Neural cell (in vitro differentiated cells): ENCODE measurements around the gene CDK5RAP1. TPM values are rescaled to one million over a fixed set of nuclear protein-coding genes. Genes with fewer than 3 reads are reported as not detected.

Experiments used
- H2AFZ ChIP-seq: fragments of 200-600, 300-800 bp; sonication (generic), shearing (Covaris generic); 2 replicates; pipeline ENCODE4 v1.6.0; 2014; ENCODE audit warnings: low read depth, mild to moderate bottlenecking, antibody characterized with exemption, low read length, moderate library complexity
- H3F3A ChIP-seq: fragments of 200-600 bp; shearing (Covaris generic); 2 replicates; pipeline ENCODE4 v1.6.1; 2016; ENCODE audit warnings: mild to moderate bottlenecking, moderate library complexity, mixed read lengths, antibody characterized with exemption, low read length; ENCODE audit not compliant: insufficient read depth, poor library complexity, severe bottlenecking
- H3K27ac ChIP-seq: fragments of 200-600, 300-800 bp; sonication (generic), shearing (Covaris generic); 2 replicates; pipeline ENCODE4 v1.5.1; 2014; ENCODE audit warnings: mild to moderate bottlenecking, low read length, moderate library complexity
- H3K27me3 ChIP-seq: fragments of 300-800, 200-600 bp; sonication (generic), shearing (Covaris generic); 2 replicates; pipeline ENCODE4 v1.6.0; 2014; ENCODE audit warnings: mild to moderate bottlenecking, low read depth, low read length, moderate library complexity; ENCODE audit not compliant: insufficient read depth
- H3K36me3 ChIP-seq: fragments of 300-800, 200-600 bp; sonication (generic), shearing (Covaris generic); 2 replicates; pipeline ENCODE4 v1.5.1; 2014; ENCODE audit warnings: mild to moderate bottlenecking, antibody characterized with exemption, low read length, moderate library complexity; ENCODE audit not compliant: insufficient read depth
- H3K4me2 ChIP-seq: fragments of 300-800, 200-600 bp; sonication (generic), shearing (Covaris generic); 2 replicates; pipeline ENCODE4 v1.6.0; 2014; ENCODE audit warnings: mild to moderate bottlenecking, low read length
- H3K4me3 ChIP-seq: fragments of 300-800, 200-600 bp; sonication (generic), shearing (Covaris generic); 2 replicates; pipeline ENCODE4 v1.5.1; 2014; ENCODE audit warnings: mild to moderate bottlenecking, low read length, moderate library complexity
- H3K79me2 ChIP-seq: fragments of 200-600 bp; shearing (Covaris generic); replicated peaks from 2 replicates; pipeline ENCODE4 v1.6.0; 2014; ENCODE audit warnings: mild to moderate bottlenecking, low read length, moderate library complexity; ENCODE audit not compliant: insufficient read depth
- H3K9ac ChIP-seq: fragments of 300-800, 200-600 bp; sonication (generic), shearing (Covaris generic); 2 replicates; pipeline ENCODE4 v1.6.1; 2016; ENCODE audit warnings: mild to moderate bottlenecking, low read length, mixed read lengths
- H3K9me2 ChIP-seq: fragments of 200-600 bp; shearing (Covaris generic); 2 replicates; pipeline ENCODE4 v1.6.1; 2016; ENCODE audit warnings: mild to moderate bottlenecking, low read length, mixed read lengths; ENCODE audit not compliant: insufficient read depth
- H3K9me3 ChIP-seq: fragments of 200-600, 300-800 bp; sonication (generic), shearing (Covaris generic); 2 replicates; pipeline ENCODE4 v1.6.1; 2016; ENCODE audit warnings: mild to moderate bottlenecking, mixed run types, low read length, moderate library complexity, mixed read lengths
- H4K20me1 ChIP-seq: fragments of 200-600 bp; shearing (Covaris generic); 2 replicates; pipeline ENCODE4 v1.6.1; 2016; ENCODE audit warnings: mild to moderate bottlenecking, mixed run types; ENCODE audit not compliant: insufficient read depth
- EP300 ChIP-seq: fragments of 450-650 bp; conservative IDR thresholded peaks from 2 replicates; pipeline ENCODE4 v1.6.1; 2014; ENCODE audit warnings: antibody characterized with exemption, mild to moderate bottlenecking, moderate library complexity; ENCODE audit not compliant: poor library complexity, severe bottlenecking
- EZH2 ChIP-seq: fragments of 200-600, 300-800 bp; shearing (Covaris generic), sonication (generic); IDR thresholded peaks from 2 replicates; pipeline ENCODE4 v1.6.1; 2014; ENCODE audit warnings: antibody characterized with exemption, low read length, borderline replicate concordance, mild to moderate bottlenecking; ENCODE audit not compliant: insufficient read depth, poor library complexity, severe bottlenecking
- MXI1 ChIP-seq: fragments of 450-650 bp; conservative IDR thresholded peaks from 2 replicates; pipeline ENCODE4 v1.6.1; 2014; ENCODE audit warnings: antibody characterized with exemption, mild to moderate bottlenecking; ENCODE audit not compliant: poor library complexity, severe bottlenecking
- POLR2AphosphoS5 ChIP-seq: IDR thresholded peaks from 2 replicates; pipeline ENCODE4 v1.6.1; 2012
- RAD21 ChIP-seq: fragments of 450-650 bp; conservative IDR thresholded peaks from 2 replicates; pipeline ENCODE4 v1.6.1; 2014; ENCODE audit warnings: antibody characterized with exemption, mild to moderate bottlenecking, moderate library complexity
- SMC3 ChIP-seq: fragments of 450-650 bp; conservative IDR thresholded peaks from 2 replicates; pipeline ENCODE4 v1.6.1; 2014; ENCODE audit warnings: antibody characterized with exemption, mild to moderate bottlenecking, moderate library complexity; ENCODE audit not compliant: poor library complexity
- TAF1 ChIP-seq: IDR thresholded peaks from 2 replicates; pipeline ENCODE4 v1.6.1; 2012; ENCODE audit warnings: low read depth
- polyA plus RNA-seq: library from polyadenylated mRNA; depleted of rRNA; stranded (reverse); fragments of >200 nt; gene quantifications from 2 replicates; pipeline ENCODE4 v1.2.3, GENCODE V29; 2014
- TF ChIP-seq, protein P1 (sequence below): fragments of 450-650 bp; IDR thresholded peaks from 2 replicates; pipeline ENCODE4 v1.5.1; 2014; ENCODE audit warnings: antibody characterized with exemption, mild to moderate bottlenecking, moderate library complexity; ENCODE audit not compliant: poor library complexity, severe bottlenecking
- TF ChIP-seq, protein P2 (sequence below): IDR thresholded peaks from 2 replicates; pipeline ENCODE4 v1.6.1; 2012; ENCODE audit warnings: borderline replicate concordance

CDK5RAP1 gene
- polyA plus RNA-seq, 1 donor from 2014 or later: 47.2 TPM

DNA sequence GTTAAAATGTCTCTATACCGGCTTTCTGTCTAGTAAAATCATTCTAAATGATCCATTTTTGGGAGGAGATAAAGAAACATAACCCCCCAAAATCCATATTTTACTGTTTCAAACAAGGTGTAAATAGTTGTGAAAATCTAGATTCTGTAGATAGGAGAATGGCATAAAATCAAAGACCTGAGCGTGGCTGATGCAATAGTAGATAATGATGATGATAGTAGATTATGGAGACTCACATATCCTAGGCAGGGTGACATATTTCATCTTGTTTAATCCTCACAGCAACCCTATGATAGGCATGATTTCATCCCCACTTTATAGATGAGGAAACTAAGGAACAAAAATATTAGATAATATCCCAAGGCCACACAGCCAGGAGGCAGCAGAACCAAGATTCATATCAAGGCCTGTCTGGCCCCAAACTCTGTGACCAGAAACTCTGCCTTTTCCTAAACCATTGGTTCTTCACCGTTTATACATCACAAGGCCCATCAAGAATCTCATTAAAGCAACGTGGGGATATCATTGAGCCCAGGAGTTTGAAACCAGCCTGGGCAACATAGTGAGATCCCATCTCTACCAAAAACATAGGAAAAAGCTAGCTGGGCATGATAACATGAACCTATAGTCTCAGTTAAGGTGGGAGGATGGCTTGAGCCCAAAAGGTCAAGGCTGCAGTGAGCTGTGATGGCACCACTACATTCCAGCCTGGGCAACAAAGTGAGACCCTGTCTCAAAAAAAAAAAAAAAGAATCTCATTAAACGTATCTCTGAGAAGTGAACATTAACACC is 62.7 kb downstream of the CDK5RAP1 start:
- TF ChIP-seq, protein P1, sequence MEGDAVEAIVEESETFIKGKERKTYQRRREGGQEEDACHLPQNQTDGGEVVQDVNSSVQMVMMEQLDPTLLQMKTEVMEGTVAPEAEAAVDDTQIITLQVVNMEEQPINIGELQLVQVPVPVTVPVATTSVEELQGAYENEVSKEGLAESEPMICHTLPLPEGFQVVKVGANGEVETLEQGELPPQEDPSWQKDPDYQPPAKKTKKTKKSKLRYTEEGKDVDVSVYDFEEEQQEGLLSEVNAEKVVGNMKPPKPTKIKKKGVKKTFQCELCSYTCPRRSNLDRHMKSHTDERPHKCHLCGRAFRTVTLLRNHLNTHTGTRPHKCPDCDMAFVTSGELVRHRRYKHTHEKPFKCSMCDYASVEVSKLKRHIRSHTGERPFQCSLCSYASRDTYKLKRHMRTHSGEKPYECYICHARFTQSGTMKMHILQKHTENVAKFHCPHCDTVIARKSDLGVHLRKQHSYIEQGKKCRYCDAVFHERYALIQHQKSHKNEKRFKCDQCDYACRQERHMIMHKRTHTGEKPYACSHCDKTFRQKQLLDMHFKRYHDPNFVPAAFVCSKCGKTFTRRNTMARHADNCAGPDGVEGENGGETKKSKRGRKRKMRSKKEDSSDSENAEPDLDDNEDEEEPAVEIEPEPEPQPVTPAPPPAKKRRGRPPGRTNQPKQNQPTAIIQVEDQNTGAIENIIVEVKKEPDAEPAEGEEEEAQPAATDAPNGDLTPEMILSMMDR: no peak
- TF ChIP-seq MXI1 (no peak), EZH2 (no peak), POLR2AphosphoS5 (no peak), RAD21 (no peak), SMC3 (no peak), EP300 (no peak), TAF1 (no peak)
- TF ChIP-seq, protein P2, sequence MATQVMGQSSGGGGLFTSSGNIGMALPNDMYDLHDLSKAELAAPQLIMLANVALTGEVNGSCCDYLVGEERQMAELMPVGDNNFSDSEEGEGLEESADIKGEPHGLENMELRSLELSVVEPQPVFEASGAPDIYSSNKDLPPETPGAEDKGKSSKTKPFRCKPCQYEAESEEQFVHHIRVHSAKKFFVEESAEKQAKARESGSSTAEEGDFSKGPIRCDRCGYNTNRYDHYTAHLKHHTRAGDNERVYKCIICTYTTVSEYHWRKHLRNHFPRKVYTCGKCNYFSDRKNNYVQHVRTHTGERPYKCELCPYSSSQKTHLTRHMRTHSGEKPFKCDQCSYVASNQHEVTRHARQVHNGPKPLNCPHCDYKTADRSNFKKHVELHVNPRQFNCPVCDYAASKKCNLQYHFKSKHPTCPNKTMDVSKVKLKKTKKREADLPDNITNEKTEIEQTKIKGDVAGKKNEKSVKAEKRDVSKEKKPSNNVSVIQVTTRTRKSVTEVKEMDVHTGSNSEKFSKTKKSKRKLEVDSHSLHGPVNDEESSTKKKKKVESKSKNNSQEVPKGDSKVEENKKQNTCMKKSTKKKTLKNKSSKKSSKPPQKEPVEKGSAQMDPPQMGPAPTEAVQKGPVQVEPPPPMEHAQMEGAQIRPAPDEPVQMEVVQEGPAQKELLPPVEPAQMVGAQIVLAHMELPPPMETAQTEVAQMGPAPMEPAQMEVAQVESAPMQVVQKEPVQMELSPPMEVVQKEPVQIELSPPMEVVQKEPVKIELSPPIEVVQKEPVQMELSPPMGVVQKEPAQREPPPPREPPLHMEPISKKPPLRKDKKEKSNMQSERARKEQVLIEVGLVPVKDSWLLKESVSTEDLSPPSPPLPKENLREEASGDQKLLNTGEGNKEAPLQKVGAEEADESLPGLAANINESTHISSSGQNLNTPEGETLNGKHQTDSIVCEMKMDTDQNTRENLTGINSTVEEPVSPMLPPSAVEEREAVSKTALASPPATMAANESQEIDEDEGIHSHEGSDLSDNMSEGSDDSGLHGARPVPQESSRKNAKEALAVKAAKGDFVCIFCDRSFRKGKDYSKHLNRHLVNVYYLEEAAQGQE: no peak
- Histone ChIP-seq H2AFZ (no peak overlapping the region), H3K9ac (no peak overlapping the region), H3F3A (no peaks in the 10 kb centered on the region), H3K79me2 (no peaks in the 10 kb centered on the region), H3K4me3 (no peak overlapping the region), H4K20me1 (no peaks in the 10 kb centered on the region), H3K27ac (no peak overlapping the region), H3K36me3 (no peaks in the 10 kb centered on the region), H3K9me3 (no peaks in the 10 kb centered on the region), H3K4me2 (no peak overlapping the region), H3K9me2 (no peaks in the 10 kb centered on the region), H3K27me3 (no peaks in the 10 kb centered on the region)

DNA sequence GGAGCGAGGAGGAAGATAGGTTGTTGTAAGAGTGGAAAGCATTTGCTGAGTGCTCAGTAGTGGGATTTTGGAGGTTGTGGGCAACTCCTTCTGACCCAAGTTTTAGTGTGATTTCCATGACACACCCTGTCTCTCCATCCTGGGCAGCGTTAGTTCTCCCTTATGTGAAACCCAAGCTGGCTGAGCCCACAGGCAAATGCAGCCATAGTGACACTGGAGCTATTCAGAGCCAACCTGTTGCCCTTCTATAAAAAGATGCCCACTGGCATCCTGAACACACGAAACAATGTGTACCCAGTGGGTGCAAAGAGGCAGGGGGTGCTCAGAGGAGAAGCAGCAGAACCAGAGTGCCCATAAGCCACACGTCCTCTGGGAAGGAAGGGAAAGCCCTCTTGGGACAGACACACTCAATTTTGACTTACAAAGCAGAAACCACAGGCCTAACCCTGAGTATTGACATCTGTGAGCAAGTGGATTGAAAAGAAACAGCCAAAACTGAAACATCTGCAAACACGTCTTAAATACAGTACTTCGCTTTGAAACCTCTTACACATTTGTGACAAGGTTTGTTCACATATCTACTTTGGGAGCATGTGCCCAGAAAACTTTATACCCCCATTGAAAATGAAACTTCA is 63.7 kb downstream of the CDK5RAP1 start:
- H3K9ac ChIP-seq: no peak overlapping the region
- no peaks in the 10 kb centered on the region for H3K9me3 ChIP-seq
- H3K36me3 ChIP-seq: no peaks in the 10 kb centered on the region
- no peaks in the 10 kb centered on the region for H3K27me3 ChIP-seq
- H3K9me2 ChIP-seq: no peaks in the 10 kb centered on the region
- no peak overlapping the region for H2AFZ ChIP-seq
- no peaks in the 10 kb centered on the region for H3F3A ChIP-seq
- no peaks in the 10 kb centered on the region for H4K20me1 ChIP-seq
- H3K4me3 ChIP-seq: no peak overlapping the region
- TF ChIP-seq POLR2AphosphoS5 (no peak), RAD21 (no peak), MXI1 (no peak), SMC3 (no peak), EP300 (no peak), TAF1 (no peak), EZH2 (no peak)
- TF ChIP-seq, protein P1: no peak
- TF ChIP-seq, protein P2: no peak
- H3K27ac ChIP-seq: no peak overlapping the region
- no peak overlapping the region for H3K4me2 ChIP-seq
- no peaks in the 10 kb centered on the region for H3K79me2 ChIP-seq
